GM12874 (cell line): ENCODE measurements around the gene ERI2.

Experiments
- CTCF ChIP-seq: IDR thresholded peaks from 2 replicates; pipeline ENCODE4 v1.5.1; 2011; ENCODE audit warnings: low read depth, mild to moderate bottlenecking, control low read depth, low read length, moderate library complexity; ENCODE audit not compliant: insufficient read depth

The ERI2 gene

GRCh38 chr16:20818929-20819585, 12.8 kb upstream of the ERI2 start:
- no peak for TF ChIP-seq CTCF

GRCh38 chr16:20814784-20815183, 8.5 kb upstream of the ERI2 start:
- no peak for TF ChIP-seq CTCF

- TF ChIP-seq CTCF = no peak
Measured at GRCh38 chr16:20812510-20812909, 6.2 kb upstream of the ERI2 start.

DNA sequence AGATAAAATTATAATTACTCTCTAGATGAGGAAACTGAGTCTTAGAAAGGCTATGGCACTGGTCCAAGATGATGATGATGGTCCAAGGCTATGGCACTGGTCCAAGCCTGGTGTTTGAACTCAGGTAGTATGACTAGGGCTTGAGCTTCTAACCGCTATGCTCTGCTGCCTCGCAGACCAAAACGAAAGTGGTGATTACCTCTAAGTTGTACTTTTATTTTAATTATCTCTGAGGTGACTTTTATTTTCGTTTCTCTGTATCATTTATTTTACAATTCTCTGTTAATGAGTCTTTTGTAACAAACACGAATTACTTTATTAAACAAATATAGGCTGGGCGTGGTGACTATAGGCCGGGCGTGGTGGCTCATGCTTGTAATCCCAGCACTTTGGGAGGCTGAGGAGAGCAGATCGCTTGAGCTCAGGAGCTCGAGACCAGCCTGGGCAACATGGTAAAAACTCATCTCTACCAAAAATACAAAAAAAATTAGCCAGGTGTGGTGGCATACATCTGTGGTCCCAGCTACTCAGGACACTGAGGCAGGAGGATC, 5.7 kb upstream of the ERI2 start:
- TF ChIP-seq CTCF = no peak

DNA sequence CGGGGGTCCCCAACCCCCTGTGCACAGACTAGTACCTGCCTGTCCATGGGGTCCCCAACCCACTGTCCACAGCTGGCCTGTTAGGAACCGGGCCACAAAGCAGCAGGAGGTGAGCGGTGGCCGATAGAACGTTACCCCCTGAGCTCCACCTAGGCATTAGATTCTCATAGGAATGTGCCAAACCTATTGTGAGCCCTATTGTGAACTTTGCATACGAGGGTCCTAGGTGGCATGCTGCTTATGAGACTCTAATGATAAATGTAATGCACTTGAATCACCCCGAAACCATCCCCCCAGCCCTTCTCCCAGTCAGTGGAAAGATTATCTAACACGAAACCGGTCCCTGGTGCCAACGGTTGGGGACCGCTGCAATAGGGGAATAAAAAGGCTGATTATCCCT, 1.6 kb upstream of the ERI2 start:
- TF ChIP-seq CTCF = no peak

DNA sequence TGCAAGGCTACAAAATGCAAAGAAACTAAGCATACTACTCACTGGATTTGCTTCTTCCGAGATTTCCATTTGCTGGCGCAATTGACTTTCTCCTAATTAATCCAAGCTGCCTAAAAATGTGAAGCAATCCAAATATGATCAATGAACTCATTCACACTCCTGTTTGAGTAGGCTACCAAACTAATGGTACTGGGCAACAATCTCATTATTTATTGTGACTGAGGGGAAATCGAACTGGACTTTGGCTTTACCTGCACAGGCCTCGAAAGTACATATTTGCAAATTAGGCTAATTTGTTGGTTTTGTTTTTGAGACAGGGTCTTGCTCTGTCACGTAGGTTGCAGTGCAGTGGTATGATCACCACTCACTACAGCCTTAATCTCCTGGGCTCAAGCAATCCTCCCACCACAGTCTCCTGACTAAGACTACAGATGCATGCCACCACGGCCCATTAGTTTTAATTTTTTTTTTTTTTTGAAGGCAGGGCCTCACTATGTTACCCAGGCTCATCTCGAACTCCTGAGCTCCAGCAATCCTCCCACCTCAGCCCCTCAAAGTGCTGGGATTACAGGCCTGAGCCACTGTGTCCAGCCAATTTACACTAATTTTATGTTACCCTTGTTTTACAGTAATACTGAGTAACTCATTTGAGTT, 2.6 kb downstream of the ERI2 start:
- TF ChIP-seq CTCF = no peak

DNA sequence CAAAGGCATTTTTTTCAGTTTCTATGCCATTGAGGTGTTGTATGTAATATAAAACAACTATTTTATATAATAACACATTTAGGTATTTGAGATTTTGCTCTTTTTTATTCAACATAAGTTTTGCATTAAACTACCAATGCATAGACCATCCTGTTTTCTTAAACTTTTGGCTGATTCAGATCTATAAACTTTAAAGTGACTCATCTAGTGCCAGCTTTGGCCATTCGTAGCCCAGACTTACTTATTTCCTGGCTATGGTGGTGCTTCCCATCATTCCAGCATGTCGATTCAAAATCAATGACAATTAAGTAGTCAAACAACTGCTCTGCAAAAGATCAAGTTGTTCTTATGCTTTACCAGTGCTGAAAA, 3.1 kb downstream of the ERI2 start:
- no peak for TF ChIP-seq CTCF
